Measurements from ENCODE around the gene RRN3.
"Not testable (repeated sequence)": the region's sequence is repeated elsewhere in the genome, so short reads cannot be mapped to it uniquely, and the experiment has no call there.

DNA sequence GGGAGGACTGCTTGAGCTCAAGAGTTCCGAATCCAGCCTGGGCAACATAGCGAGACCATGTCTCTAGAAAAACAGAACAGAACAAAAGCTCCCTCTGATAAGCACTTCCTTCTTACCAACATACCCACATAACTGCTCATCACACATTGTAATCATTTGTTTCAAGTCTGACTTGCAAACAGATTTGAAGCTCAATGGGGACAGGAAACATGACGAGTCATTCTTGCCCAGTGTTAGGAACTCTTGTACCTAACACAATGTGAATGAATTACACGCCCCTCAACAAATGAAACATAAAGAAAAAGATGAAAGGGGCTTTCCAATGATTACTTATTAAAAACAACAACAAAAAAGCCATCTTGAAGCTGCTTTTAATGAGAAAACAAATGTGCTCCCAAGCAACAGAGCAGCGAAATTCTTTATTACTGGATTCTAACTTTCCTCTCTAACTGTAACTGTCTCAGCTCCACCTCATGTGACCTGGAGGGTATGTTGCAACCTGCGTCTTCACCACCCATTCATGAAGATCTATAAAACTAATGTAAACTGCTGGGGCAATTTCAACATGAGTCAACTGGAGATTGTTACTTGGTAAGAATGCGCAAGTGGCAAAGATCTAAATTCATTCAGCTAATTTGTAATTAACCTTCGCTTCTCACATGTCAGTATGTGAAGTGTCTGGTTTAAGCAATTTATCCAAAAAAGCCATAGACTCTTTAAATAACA, 31.8 kb downstream of the RRN3 start:
- TF ChIP-seq, protein P1, sequence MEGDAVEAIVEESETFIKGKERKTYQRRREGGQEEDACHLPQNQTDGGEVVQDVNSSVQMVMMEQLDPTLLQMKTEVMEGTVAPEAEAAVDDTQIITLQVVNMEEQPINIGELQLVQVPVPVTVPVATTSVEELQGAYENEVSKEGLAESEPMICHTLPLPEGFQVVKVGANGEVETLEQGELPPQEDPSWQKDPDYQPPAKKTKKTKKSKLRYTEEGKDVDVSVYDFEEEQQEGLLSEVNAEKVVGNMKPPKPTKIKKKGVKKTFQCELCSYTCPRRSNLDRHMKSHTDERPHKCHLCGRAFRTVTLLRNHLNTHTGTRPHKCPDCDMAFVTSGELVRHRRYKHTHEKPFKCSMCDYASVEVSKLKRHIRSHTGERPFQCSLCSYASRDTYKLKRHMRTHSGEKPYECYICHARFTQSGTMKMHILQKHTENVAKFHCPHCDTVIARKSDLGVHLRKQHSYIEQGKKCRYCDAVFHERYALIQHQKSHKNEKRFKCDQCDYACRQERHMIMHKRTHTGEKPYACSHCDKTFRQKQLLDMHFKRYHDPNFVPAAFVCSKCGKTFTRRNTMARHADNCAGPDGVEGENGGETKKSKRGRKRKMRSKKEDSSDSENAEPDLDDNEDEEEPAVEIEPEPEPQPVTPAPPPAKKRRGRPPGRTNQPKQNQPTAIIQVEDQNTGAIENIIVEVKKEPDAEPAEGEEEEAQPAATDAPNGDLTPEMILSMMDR (IDR thresholded peaks at IDR 0.05; ENCODE audit: extremely low read depth in 1 of 2, insufficient read depth in 1 of 2, low read depth in 1 of 2, low read length in 2 of 2): not testable (repeated sequence)
- not testable (repeated sequence) for TF ChIP-seq POLR2A (IDR thresholded peaks at IDR 0.05; ENCODE audit: low read depth, low read length); POLR2AphosphoS5 (IDR thresholded peaks at IDR 0.05; ENCODE audit: insufficient read depth, low read depth, low read length); EZH2 (IDR thresholded peaks at IDR 0.05; ENCODE audit: borderline replicate concordance, low read depth, low read length, severe bottlenecking); MYC (IDR thresholded peaks at IDR 0.05; ENCODE audit: low read depth, low read length); JUN (IDR thresholded peaks at IDR 0.05; ENCODE audit: borderline replicate concordance, insufficient read depth, insufficient read length, low read depth); GATA2 (IDR thresholded peaks at IDR 0.05; ENCODE audit: insufficient read depth, insufficient read length, low read depth, low read length)
- TF ChIP-seq, protein P2, sequence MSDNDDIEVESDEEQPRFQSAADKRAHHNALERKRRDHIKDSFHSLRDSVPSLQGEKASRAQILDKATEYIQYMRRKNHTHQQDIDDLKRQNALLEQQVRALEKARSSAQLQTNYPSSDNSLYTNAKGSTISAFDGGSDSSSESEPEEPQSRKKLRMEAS (IDR thresholded peaks at IDR 0.05; ENCODE audit: insufficient read depth, insufficient read length): not testable (repeated sequence)
